HG03558 (cell line): ENCODE measurements around the gene SOS2.

Source experiments
- ATAC-seq: cut with Tn5 transposase; IDR thresholded peaks from one replicate; pipeline ENCODE4 v1.9.1; 2021; ENCODE audit warnings: moderate number of reproducible peaks; ENCODE audit not compliant: unreplicated experiment; ENCODE audit errors: extremely low read depth

The SOS2 gene

GRCh38 chr14:50231475-50232275, at the start of gene SOS2:
SOS2 (minus strand) TSS chr14:50231578; CDS start chr14:50231283, 295 bp downstream.
- ATAC-seq, result peak; percentile 77

DNA sequence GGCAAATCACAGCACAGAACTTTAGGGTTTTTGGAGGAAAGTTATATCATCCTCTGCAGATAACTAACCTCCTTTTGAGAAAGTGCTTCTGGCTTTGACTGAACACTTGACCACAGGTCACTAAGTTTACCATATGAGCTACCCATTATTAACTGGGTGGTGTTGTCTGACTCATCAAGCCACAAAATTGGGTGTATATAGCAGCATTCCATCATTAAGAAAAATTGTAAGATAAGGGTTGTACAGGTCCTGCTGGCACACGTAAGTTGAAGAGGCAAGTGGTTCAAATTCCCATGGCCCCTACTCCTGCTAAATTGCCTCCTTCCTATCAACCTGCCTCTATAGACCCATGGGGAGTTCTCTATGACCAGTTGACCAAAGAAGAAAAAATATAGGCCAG, 41.1 kb upstream of the SOS2 start:
- no peak for ATAC-seq

- ATAC-seq, result no peak
These were observed 39.6 kb upstream of the SOS2 start for GRCh38 chr14:50270932-50271331.

- no peak for ATAC-seq
These were observed 33.7 kb upstream of the SOS2 start for GRCh38 chr14:50265029-50265428.

DNA sequence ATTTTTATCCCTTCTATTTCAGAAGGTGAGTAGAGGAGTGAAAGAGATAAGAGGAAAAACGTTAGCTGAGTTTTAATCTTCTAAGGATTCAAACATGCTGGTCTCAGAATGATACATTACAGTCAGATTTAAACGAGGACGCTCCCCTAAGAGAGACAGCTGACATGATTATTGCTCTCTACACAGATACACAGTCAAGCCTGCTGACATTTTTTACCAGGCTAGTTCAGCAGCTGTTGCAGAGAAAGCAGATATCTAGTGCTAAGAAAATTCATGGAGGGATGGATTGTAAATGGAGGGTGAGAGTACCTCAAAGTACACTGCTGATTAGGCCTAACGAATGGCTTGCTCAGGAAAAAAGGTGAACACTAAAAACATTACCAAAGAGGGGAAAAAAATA, 31.9 kb upstream of the SOS2 start:
- ATAC-seq, result no peak

- ATAC-seq, result no peak
These were observed 31.5 kb upstream of the SOS2 start for GRCh38 chr14:50262865-50263264.

- ATAC-seq, result no peak
These were observed 29.1 kb upstream of the SOS2 start for GRCh38 chr14:50260511-50260910.

DNA sequence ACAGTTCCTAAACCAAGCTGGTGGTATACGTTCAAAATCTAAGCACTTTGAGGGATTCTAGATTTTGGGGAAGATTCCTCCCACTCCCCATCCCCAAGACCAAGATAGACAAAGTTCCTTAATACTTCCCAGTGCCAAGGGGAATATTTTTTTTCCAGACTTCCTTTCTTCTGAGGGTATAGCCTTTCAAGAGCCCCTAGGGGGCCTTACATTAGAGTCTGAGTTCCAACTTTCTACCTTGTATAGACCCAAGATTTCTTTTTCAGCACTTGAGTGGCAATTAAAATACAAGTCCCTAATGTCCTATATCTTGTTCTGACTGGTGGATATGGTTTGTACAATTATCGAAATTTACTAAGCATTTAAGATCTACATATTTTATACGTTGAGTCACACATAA, 28.7 kb upstream of the SOS2 start:
- ATAC-seq, result no peak

- no peak for ATAC-seq
These were observed 26.4 kb upstream of the SOS2 start for GRCh38 chr14:50257732-50258131.

GRCh38 chr14:50254248-50254647, 22.9 kb upstream of the SOS2 start:
- no peak for ATAC-seq

DNA sequence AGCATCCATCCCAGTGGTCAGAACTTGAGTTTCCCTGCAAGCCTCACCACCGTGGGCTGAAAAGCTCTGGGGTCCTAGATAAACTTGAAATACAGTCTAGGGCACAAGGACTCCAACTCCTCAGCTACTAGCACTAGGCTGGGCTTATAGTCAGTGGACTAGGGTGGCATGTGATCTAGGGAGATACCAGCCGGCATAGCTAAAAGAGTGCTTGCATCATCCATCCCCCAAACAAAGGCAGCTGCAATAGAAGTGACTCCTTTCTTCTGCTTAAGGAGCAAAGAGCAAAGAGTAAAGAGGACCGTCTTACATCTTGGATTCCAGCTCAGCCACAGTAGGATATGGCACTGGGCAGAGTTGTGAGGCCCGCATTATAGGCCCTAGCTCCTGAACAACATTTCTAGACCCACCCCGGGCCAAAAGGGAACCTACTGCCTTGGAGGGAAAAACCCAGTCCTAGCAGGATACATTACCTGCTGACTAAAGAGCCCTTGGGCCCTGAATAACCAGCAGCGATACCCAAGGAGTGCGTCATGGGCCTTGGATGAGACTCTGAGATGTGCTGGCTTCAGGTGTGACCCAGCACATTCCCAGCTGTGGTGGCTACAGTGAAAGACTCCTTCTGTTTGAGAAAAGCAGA, 17.9 kb upstream of the SOS2 start:
- ATAC-seq, result no peak

DNA sequence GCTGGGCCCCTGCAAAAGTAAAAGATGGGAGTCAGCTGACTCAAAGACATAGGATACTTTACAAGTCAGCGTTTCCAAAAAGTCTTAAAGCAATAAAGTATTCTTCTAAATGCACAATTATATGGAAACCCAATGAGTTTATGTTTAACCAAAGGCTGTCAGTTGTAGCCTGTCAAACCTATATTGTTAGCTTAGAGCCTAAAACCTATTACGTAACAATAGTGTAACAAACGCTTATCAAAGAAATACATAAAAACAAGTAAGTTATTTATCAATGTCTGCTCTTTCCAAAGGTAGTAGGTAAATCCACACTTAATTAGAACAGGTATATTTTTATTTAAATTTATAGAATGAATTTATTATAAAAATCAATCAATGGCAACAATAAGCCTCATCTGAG, 15.9 kb upstream of the SOS2 start:
- ATAC-seq, result no peak

DNA sequence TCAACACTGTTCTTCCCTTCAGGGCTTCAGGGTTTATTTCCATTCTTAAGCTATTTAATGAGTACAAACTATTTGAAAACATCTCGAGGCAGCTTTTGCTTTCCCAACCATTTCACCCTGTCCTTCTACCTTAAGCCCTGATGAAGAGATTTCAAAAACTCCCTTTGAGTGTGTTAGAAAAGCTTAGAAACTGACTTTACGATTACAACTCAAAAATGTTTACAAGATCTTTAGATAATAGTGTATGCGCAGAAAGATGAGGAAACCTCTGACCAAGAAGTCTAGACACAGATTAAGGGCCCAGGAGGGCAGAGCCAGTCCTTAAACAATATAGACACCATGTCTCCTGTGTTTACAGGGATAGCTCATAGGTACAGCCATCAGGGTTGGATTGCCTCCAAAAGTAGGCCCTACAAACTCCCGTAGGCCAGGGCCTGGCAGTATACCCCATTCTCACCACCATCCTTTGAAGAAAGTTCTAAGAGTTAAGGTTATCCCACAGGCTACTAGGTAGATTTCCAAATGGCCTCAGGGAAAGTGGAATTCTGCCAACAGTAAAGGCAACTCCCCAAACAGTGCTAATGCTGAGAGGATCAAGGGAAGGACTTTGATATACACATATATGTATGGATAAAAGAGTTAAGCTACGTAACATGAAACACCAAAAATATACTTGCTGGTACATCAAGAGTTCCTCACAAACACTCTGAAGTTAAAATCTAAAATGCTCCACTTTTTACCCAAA, 11.4 kb upstream of the SOS2 start:
- no peak for ATAC-seq

- ATAC-seq, result no peak
These were observed 10.7 kb upstream of the SOS2 start for GRCh38 chr14:50242096-50242495.

DNA sequence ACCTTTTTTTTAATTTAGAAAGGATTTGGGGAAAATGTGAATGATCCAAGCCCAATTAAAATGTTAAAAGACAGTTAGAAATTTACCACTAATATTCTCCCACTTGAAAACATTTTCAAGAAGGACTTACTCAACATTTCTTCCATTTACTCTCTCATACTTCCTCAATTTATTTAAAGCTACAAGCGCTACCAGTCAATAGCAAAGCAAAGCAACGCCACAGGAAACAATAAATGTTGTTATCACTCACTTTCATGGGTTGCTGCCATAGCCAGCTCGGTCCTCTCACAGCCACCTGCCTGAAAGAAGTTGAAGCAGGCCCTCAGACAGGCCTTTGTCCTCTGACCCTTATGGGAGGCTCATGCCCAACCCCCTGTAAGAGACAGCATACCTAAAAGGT, 6.0 kb upstream of the SOS2 start:
- ATAC-seq, result no peak

DNA sequence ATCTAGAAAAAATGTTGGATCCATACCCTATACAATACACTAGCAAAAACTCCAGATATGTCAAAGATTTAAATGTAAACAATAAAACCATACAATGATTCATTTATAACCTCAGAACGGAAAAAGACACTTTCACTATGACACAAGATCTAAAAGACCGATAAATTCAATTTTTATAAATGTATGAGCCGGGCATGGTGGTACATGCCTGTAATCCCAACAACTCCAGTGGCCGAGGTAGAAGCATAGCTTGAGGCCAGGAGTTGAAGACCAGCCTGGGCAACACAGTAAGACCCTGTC, 2.5 kb upstream of the SOS2 start:
- ATAC-seq, result no peak

- no peak for ATAC-seq
These were observed 2.0 kb upstream of the SOS2 start for GRCh38 chr14:50233166-50233950.

DNA sequence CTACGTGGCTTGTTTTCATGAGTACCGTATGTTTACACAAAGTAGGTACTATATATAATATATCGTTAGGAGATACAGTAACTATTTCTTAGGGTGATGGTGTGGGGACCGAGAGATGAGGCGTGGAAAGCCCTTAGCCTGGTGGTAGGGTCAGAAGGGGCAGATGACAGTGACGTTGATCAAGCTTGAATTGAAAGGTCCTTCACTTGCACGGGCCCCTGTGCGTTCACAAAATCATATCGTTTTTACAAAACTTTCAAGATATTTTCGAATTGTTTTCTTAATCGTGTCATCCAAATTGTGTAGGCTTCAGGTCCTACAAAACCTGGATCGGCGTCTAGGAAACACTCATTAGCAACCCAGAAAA, 881 bp upstream of the SOS2 start:
- no peak for ATAC-seq

GRCh38 chr14:50230701-50231474, 490 bp downstream of the SOS2 start:
- ATAC-seq, result peak; percentile 11

GRCh38 chr14:50230401-50230700, 1.0 kb downstream of the SOS2 start:
- ATAC-seq, result no peak
